HepG2 (cell line): Measurements from ENCODE around the gene TMPO. TPM values are rescaled to one million over a fixed set of nuclear protein-coding genes. Genes with fewer than 3 reads are reported as not detected.

ENCODE experiments used
- CSRNP2 ChIP-seq: sonication (generic); formaldehyde crosslinking; conservative IDR thresholded peaks from 2 replicates; pipeline ENCODE4 v1.8.0; 2022; ENCODE audit warnings: low read depth, missing genetic modification reagents
- JDP2 ChIP-seq: sonication (generic); formaldehyde crosslinking; IDR thresholded peaks from 2 replicates; pipeline ENCODE4 v1.8.1; 2022; ENCODE audit warnings: missing genetic modification reagents, borderline replicate concordance
- RARG ChIP-seq: sonication (generic); formaldehyde crosslinking; IDR thresholded peaks from 2 replicates; pipeline ENCODE4 v1.4.0; 2020; ENCODE audit warnings: low read depth, mild to moderate bottlenecking, missing genetic modification reagents
- TGIF2 ChIP-seq: IDR thresholded peaks from 2 replicates; pipeline ENCODE4 v1.6.1; 2016; ENCODE audit warnings: control low read depth, missing compliant biosample characterization
- ZNF337 ChIP-seq: sonication (generic); formaldehyde crosslinking; IDR thresholded peaks from 2 replicates; pipeline ENCODE4 v1.5.1; 2020; ENCODE audit warnings: missing genetic modification reagents, low read depth, mild to moderate bottlenecking, borderline replicate concordance
- ZNF441 ChIP-seq: sonication (generic); formaldehyde crosslinking; IDR thresholded peaks from 2 replicates; pipeline ENCODE4 v1.7.0; 2021; ENCODE audit warnings: missing genetic modification reagents, borderline replicate concordance
- ZNF687 ChIP-seq: sonication (generic); formaldehyde crosslinking; IDR thresholded peaks from 2 replicates; pipeline ENCODE4 v1.5.1; 2020; ENCODE audit warnings: mild to moderate bottlenecking, missing genetic modification reagents, moderate library complexity
- ZNF883 ChIP-seq: sonication (generic); formaldehyde crosslinking; IDR thresholded peaks from 2 replicates; pipeline ENCODE4 v1.5.1; 2020; ENCODE audit warnings: mild to moderate bottlenecking, missing genetic modification reagents; ENCODE audit errors: not compliant biosample characterization
- ZSCAN20 ChIP-seq: sonication (generic); formaldehyde crosslinking; IDR thresholded peaks from 2 replicates; pipeline ENCODE4 v1.4.0; 2020; ENCODE audit warnings: missing genetic modification reagents, mild to moderate bottlenecking, borderline replicate concordance
- polyA plus RNA-seq, 8 experiments: library from polyadenylated mRNA; depleted of rRNA in 3 of 8; stranded (reverse) in 7 of 8; unstranded in 1 of 8; fragments of >200 nt; fragmentation: Illumina TruSeq in 4 of 8; extraction: Trizol in 4 of 8; gene quantifications; 2 replicates each; pipeline versions ENCODE4 v1.2.1 to v1.2.3, GENCODE V29; 2011 to 2016; ENCODE audit warnings: low read depth in 4 of 8, missing spikeins in 1 of 8, mixed read lengths in 1 of 8; ENCODE audit not compliant: insufficient read depth in 1 of 8
- total RNA-seq, 5 experiments: library from RNA; depleted of rRNA; stranded (reverse); fragments of >200 nt; fragmentation: Illumina TruSeq; extraction: Trizol; gene quantifications; 2 replicates each; pipeline ENCODE4 v1.2.3, GENCODE V29; 2016; ENCODE audit warnings: low read depth in 1 of 5
- TF ChIP-seq, protein P1 (sequence below): fragments of 450-650 bp; IDR thresholded peaks from 2 replicates; pipeline ENCODE4 v1.6.1; 2017
- TF ChIP-seq, protein P2 (sequence below): sonication (generic); formaldehyde crosslinking; IDR thresholded peaks from 2 replicates; pipeline ENCODE4 v1.4.0; 2020; ENCODE audit warnings: missing genetic modification reagents
- TF ChIP-seq, protein P3 (sequence below): sonication (generic); formaldehyde crosslinking; IDR thresholded peaks from 2 replicates; pipeline ENCODE4 v1.4.0; 2020; ENCODE audit warnings: missing genetic modification reagents

The TMPO gene
- total and polyA plus RNA-seq, 2 of the 13 experiments (the other 11 are each of a cell fraction or from before 2014, with no cell fraction given), result 24.2 to 167 TPM

DNA sequence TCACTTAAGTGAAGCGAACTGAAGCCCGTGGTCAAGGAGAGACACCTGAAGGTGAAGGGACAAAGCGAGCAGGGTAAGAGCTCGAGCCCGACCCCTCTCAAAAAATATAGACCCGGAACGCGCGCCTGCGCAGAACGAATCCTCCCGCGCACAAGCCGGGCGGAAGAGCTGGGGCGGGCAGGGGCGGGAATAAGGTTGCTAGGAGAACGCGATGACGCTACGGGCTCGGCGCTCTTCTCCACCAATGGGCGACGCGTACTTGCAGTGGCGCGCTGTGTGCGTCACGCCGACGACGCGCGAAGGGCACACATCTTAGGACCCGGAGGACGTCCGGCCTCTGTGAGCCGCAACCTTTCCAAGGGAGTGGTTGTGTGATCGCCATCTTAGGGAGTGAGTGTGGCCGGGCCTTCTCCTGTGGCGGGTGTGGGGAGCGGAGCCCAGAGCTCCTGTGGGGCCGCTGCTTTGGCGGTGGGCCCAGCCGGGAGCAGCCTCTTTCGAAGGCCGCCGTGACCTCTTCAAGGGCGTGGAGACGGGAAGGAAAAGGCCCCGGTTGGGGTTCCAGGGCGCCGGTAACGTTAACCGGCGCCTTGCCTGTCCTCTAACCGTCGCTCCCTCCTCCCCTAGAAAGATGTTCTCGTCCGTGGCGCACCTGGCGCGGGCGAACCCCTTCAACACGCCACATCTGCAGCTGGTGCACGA lies 78.1 kb downstream of the TMPO start, which contains the start of gene SLC25A3 (continued):
- TF ChIP-seq RARG (CRISPR knock-in tag) (no peak), CSRNP2 (CRISPR knock-in tag) (0 out of 2 replicates have a peak, but pooled peaks have one; percentile 27), ZNF337 (no peak), TGIF2 (CRISPR knock-in tag) (peak; percentile 60; the same call in 1 of the 2 replicates), ZNF883 (peak; percentile 73), JDP2 (CRISPR knock-in tag) (no peak), ZNF687 (peak; percentile 78), ZSCAN20 (CRISPR knock-in tag) (0 out of 2 replicates have a peak, but pooled peaks have one; percentile 33), ZNF441 (peak; percentile 28; the same call in 1 of the 2 replicates)
- TF ChIP-seq, protein P1, sequence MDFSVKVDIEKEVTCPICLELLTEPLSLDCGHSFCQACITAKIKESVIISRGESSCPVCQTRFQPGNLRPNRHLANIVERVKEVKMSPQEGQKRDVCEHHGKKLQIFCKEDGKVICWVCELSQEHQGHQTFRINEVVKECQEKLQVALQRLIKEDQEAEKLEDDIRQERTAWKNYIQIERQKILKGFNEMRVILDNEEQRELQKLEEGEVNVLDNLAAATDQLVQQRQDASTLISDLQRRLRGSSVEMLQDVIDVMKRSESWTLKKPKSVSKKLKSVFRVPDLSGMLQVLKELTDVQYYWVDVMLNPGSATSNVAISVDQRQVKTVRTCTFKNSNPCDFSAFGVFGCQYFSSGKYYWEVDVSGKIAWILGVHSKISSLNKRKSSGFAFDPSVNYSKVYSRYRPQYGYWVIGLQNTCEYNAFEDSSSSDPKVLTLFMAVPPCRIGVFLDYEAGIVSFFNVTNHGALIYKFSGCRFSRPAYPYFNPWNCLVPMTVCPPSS, result no peak
- TF ChIP-seq, protein P2, sequence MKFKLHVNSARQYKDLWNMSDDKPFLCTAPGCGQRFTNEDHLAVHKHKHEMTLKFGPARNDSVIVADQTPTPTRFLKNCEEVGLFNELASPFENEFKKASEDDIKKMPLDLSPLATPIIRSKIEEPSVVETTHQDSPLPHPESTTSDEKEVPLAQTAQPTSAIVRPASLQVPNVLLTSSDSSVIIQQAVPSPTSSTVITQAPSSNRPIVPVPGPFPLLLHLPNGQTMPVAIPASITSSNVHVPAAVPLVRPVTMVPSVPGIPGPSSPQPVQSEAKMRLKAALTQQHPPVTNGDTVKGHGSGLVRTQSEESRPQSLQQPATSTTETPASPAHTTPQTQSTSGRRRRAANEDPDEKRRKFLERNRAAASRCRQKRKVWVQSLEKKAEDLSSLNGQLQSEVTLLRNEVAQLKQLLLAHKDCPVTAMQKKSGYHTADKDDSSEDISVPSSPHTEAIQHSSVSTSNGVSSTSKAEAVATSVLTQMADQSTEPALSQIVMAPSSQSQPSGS (CRISPR knock-in tag), result peak; percentile 64
- TF ChIP-seq, protein P3, sequence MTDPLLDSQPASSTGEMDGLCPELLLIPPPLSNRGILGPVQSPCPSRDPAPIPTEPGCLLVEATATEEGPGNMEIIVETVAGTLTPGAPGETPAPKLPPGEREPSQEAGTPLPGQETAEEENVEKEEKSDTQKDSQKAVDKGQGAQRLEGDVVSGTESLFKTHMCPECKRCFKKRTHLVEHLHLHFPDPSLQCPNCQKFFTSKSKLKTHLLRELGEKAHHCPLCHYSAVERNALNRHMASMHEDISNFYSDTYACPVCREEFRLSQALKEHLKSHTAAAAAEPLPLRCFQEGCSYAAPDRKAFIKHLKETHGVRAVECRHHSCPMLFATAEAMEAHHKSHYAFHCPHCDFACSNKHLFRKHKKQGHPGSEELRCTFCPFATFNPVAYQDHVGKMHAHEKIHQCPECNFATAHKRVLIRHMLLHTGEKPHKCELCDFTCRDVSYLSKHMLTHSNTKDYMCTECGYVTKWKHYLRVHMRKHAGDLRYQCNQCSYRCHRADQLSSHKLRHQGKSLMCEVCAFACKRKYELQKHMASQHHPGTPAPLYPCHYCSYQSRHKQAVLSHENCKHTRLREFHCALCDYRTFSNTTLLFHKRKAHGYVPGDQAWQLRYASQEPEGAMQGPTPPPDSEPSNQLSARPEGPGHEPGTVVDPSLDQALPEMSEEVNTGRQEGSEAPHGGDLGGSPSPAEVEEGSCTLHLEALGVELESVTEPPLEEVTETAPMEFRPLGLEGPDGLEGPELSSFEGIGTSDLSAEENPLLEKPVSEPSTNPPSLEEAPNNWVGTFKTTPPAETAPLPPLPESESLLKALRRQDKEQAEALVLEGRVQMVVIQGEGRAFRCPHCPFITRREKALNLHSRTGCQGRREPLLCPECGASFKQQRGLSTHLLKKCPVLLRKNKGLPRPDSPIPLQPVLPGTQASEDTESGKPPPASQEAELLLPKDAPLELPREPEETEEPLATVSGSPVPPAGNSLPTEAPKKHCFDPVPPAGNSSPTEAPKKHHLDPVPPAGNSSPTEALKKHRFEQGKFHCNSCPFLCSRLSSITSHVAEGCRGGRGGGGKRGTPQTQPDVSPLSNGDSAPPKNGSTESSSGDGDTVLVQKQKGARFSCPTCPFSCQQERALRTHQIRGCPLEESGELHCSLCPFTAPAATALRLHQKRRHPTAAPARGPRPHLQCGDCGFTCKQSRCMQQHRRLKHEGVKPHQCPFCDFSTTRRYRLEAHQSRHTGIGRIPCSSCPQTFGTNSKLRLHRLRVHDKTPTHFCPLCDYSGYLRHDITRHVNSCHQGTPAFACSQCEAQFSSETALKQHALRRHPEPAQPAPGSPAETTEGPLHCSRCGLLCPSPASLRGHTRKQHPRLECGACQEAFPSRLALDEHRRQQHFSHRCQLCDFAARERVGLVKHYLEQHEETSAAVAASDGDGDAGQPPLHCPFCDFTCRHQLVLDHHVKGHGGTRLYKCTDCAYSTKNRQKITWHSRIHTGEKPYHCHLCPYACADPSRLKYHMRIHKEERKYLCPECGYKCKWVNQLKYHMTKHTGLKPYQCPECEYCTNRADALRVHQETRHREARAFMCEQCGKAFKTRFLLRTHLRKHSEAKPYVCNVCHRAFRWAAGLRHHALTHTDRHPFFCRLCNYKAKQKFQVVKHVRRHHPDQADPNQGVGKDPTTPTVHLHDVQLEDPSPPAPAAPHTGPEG (CRISPR knock-in tag), result peak; percentile 85
